CMK (cell line): ENCODE measurements around the gene CAMK1.
A peak's percentile ranks its signal among the peaks of the same experiment; 100 is the strongest.

Experiments used
- DNase-seq: peaks from one replicate; pipeline ENCODE4 v3.0.0-alpha.2; 2010; ENCODE audit warnings: low read depth

Gene CAMK1

DNA sequence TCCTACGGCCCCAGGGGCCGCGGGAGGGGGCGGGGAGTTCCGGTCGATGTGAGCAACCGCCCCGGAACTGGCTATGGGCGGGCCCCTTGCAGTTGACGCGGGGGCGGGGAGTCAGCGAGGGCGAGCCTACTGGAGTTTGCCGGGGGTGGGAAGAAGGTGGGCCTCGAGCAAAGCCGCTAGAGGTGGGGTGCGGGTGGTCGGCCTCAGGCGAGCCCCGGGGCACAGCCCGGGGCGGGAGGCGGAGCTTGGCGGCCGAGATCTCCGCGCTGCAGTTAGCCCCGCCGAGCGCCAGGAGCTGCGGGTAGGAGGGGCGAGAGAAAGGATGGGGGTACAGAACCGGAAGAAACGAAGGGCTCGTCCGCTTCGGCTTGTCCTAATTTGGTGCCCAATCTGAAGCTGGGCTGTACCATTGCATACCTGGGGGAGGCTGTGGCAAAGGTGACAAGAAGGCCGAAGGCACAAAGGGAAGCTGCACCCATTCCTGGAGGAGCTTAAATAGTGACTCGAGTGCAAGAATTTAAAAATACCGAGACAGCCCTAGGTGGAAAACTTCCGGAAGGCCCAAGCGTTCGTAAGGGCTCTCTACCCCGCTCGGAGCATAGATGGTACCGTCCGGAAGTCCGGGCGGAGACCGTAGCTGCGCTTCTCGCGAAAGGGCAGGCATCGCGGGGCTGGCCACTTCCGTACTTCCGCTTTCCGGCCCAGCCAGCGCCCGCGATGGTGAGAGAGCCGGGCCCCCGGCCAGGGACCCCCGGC lies 22.8 kb upstream of the CAMK1 start, which contains the start of the genes ARPC4 and TADA3:
Gene ARPC4 (plus strand): TSS at position 678 of the 756 bp plus-strand sequence. CDS start 40 bp downstream, at position 718.
Gene TADA3 (minus strand): TSS at position 69 of the 756 bp plus-strand sequence. CDS start 1,007 bp downstream, outside the sequence.
- peak; percentile 93 for DNase-seq

DNA sequence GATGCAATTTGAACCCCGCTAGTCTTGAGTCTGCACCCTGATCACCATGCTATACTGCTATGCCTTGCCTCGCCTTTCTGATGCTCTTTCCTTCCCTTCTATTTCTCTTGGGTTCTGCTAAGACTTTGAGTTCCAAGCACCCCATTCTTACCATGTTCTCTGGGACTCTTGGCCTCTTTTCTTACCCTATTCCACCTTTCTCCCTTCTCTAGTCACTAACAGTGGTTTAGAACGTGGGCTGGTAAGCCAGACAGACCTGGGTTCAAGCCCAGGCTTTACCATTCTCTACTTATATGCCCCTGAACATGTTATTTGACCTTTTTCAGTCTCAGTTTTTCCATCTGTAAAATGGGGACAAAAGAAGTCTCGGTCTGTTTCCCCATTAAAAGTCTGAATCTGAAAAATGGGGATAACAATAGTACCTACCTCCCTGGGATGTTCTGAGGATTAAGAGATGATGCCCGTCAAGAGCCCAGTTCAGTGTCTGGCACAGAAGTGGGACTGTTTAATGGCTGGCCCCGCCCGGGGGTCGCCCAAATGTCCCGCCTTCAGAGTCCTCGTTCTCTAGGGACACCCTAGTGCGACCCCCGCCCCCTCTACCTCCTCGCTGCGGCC lies 22.1 kb upstream of the CAMK1 start:
- DNase-seq: no peak

DNA sequence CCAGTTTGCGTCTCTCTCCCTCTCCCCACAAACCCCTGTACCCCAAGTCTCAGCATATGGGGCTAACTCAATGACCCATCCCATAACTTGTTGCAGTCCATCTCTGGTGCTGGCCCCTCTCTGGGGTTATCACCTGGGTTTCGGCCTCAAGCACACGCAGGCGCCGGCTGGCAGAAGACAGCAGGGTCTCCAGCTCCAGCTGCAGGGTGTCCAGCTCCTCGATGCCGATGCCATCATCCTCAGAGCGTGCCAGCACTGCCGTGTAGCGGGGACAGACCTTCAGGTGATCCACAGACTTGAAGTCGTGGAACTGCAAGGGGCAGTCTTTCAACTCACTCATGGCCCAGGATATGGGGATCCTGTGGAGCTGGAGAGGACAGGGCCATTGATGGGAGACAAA lies 21.4 kb upstream of the CAMK1 start:
- no peak for DNase-seq

DNA sequence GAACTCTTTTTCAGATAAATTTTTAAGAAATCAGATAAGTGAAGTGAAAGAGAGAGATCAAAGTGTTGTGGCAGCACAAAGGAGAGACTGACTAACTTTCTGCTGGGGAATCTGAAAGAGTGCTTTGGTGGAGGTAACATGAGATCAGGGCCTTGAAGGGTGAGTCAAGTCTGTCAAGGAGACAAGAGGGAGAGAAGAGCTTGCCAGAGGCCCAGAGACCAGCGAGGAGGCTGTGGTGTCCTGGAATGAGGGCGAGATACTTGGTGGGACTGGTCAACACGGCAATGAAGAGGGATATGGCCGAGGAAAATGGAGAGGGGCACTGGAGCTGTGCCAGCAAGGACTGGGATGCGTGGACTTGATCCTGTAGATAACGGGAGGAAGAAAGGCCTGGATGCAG lies 18.0 kb upstream of the CAMK1 start:
- no peak for DNase-seq

DNA sequence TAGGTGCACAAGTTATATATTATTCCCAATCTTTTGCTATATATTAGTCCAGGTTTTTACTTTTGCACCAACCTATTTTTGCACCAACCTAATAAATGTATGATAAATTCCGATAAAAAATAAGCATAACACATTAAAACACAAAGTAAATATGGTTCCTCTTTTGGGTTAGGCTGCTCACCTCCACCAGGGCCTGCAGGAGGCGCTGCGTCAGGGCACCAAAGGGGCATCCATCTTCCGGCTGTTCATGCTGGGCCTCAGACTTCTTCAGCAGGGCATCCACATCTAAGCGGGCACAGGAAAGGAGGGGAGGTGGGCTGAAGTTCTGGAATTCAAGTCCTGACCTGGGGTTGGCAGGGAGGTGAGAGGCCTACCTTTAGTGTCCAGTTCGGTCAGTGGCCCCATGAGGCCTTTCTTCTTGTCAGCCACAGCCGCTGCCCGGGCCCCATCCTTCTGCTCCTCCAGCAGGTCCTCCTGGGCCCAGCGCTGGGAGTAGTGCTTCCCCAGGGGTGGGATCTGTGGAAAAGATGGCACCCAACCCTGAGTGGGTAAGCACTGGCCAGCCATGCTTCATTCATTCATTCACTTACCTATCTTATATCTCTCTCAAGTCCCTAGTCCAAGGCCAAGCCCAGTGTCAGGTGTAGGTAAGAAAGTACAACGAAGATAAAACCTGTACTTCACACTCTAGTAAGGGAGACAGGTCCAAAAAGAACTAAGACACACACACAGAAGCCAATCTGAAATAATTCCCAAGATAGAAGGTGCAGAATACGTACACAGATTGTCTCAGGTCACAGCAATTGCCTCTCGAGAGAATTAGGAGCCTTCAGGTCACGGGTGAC lies 17.3 kb upstream of the CAMK1 start:
- DNase-seq: no peak

DNA sequence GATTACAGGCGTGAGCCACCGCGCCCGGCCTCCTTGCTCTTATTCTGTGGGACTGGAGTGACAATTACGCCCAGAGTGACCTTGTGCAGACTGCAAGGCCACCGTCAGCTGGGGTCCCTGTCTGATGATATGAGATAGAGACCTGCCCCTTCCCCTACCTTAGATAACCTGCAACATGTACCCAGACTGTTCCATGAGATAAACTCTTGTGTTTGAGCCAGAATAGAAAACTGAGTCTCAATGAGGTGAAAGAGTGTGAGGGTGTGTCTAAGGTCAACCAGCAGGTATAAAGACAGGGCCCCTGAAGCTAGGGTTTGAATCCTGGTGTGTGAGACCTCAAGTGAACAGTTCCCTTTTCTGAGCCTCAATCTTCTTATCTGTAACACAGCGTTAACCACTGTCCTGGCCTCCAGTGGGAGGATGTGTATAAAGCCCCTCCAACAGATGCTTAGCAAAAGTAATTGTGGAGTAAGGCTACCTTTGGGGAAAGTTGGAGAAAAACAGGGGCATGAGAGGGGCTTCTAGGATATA lies 16.5 kb upstream of the CAMK1 start:
- no peak for DNase-seq

DNA sequence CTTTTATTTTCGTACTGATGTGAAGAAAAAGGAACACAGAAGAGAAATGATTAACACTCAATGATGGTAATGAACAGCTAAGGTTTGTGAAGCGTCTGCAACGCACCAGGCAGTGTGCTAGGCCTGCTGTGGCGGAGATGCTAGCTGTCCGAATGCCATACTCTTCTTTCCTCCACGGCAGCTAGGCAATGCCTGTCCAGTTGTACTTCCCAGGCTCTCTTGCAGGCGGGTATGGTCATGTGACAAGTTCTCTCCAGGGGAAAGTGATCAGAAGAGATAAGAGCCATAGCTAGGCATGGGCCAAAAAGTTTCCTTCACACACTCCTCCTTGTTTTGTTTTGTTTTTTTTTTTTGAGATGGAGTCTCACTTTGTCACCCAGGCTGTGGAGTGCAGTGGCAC lies 15.9 kb upstream of the CAMK1 start:
- DNase-seq: no peak

DNA sequence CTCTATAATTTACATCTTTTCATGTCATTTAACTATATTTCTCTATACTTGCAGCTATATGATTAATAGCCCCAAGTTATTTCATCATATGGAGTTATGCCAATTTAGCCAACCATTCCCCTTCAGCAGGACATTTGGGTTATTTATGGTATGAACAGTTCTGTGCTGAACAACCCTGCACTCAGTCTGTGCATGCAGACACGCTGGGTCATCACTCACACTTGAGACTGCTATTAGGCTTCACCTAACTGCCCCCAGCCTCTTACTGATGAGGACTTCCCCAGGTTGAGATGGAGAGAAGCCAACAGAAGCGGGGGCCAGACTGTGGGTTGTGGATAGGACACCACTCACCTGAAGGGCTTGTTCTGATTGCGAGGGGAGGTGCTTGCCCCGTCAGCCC lies 15.2 kb upstream of the CAMK1 start:
- no peak for DNase-seq

DNA sequence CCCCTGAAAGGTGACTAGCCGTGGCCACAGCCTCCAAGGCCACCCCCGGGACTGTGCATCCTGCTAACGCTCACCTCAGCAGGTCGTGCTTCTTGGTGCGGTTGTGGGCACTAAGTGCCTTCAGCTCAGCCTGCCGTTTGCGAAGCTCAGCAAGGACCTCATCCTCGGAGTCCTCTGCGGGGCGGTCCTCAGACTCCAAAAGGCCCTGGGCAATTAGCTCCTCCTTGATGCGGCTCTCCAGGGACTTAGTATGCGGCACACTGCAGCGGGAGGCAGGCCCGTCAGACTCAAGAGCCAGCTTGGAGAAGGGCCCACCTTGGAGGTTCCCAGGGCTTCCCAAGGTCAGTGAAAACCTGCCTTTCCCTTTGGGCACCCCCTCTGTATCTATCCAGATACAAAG lies 14.2 kb upstream of the CAMK1 start:
- no peak for DNase-seq

DNA sequence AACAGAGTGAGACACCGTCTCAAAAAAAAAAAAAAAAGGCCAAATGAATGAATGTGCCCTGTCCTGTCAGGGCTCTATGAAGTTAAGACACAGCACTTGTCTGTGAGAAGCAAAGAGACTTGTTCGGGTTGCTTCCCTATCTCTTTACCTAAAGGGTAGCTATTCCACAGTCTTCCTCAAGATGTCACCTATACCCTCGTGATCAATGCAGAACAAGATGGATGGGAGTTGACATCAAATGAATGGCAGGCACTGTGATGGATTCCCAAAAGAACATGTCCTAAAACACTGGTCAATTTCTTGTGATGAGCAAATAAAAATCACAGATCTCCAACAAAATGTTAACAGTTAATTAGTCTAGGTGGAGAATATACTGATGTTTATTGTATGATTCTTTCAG lies 13.0 kb upstream of the CAMK1 start:
- no peak for DNase-seq

DNA sequence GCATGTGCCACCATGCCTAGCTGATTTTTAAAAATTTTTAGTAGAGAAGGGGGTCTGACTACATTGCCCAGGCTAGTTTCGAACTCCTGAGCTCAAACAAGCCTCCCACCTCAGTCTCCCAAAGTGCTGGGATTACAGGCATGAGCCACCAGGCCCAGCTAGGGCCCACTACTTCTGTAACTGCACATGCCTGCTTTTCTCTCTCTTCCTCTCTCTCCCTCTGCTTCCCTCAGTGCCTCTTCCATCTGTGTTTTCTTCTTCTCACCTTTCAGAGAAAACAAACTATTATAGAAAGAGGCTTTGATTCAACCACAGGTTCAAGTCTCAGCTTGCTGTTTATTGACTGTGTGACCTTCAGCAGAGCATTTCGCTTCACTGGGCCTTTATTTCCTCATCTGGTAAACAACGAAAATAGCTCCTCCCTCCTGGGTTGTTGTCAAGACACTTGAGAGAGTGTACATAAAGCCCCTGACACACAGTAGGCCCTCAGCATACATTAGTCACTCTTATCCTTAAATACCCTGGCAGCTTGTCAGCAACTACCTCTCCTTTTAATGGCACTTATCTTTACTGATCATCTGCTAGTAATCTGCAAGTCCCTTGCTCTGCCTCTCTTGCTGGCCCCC lies 12.3 kb upstream of the CAMK1 start:
- no peak for DNase-seq

DNA sequence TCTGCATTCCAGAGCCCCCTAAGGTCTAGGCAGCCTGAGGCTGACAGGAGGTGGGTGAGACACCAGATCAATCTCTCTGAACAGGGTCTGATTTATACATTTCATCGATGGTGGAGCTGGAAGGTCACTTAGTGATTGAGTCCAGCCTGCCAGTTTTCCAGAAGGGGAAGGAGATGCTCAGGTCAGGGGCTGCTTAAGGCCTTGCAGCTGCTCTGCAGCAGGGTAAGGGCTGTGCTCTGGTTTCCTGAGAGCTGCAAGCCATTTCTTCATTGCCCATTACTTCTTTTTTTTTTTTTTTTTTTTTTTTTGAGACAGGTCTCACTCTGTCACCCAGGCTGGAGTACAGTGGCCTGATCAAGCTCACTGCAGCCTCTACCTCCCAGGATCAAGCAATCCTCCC lies 11.8 kb upstream of the CAMK1 start:
- DNase-seq: no peak

DNA sequence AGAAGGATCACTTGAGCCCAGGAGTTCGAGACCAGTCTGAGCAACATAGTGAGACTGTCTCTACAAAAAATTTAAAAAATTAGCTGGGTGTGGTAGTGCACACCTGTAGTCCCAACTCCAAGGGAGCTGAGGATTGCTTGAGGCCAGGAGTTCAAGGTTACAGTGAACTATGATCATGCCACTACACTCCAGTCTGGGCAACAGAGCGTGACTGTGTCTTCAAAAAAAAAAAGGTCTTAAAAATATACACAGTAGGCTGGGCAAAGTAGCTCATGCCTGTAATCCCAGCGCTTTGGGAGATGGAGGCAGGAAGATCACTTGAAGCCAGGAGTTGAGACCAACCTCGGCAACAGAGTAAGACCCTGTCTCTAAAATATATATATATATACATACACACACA lies 11.2 kb upstream of the CAMK1 start:
- DNase-seq: no peak

DNA sequence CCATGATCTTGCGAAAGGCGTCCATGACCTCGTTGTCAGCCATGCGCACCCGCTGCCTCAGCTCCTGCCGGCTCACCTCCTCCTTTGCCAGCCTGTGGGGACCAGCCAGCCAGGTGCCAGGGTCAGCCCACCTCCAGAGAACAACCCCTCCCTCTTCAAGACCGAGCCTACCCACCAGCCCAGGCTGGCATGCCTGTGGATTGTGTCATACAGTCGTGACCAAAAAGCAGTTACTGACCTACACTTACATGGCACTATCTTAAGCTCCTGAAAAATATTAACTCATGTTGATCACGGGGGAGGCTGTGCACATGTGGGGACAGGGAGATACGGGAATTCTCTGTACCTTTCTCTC lies 10.7 kb upstream of the CAMK1 start:
- no peak for DNase-seq

DNA sequence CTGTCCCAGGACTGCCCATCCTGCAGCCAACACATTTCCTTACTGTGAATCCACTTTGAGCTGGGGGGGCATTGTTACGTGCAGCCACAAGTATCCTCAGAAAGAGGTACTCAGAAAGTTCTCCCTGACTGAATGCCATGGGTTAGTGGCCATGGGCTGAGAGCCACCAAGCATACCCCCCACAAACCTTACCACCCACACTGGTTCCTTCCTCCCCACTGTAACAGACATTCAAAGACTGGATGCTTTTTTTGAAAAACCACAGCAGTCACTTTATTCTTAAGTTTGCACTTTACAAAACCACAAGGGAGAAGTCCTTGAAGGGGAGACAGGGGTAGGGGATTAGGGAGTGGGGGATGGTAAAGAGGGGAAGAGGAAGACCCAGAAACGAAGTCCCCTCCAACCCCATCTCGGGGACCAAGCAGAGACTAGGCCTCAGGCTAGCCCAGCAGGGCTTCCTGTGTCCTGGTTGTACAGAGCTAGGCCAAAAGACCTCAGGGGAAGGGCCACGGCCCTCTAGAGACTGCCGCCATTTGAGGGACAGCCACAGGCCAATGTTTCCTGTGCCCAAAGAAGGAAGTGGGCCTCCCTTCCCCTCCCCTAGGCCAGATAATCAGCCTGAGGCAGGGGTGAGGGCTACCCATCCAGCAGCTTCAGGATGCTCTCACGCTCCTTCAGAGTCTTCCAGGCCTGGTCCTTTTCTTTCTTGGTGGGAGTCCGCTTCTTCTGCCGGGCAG lies 10.1 kb upstream of the CAMK1 start:
- DNase-seq: peak; percentile 81

DNA sequence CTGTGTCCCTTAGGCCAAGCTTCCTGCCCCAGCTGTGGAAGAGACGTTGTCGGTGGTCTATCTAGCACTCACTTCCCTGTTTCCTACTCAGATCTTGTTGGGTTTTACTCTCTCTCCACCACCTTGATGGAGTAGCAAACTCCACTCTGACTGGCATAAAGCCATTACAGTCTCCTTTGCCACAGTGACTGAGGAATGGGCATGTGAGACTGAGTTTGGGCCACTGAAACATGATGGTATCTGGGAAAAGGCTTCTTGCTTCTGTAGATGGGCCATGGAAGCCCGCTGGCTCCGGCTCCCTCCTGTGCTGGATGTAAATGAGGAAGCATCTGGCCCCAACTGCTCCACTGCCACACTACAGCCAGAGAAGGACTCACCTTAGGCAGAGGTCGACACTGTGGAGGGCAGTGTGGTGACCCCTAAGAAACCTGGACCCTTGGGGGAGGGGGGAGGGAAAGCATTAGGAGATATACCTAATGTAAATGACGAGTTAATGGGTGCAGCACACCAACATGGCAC lies 9.4 kb upstream of the CAMK1 start:
- DNase-seq: no peak

DNA sequence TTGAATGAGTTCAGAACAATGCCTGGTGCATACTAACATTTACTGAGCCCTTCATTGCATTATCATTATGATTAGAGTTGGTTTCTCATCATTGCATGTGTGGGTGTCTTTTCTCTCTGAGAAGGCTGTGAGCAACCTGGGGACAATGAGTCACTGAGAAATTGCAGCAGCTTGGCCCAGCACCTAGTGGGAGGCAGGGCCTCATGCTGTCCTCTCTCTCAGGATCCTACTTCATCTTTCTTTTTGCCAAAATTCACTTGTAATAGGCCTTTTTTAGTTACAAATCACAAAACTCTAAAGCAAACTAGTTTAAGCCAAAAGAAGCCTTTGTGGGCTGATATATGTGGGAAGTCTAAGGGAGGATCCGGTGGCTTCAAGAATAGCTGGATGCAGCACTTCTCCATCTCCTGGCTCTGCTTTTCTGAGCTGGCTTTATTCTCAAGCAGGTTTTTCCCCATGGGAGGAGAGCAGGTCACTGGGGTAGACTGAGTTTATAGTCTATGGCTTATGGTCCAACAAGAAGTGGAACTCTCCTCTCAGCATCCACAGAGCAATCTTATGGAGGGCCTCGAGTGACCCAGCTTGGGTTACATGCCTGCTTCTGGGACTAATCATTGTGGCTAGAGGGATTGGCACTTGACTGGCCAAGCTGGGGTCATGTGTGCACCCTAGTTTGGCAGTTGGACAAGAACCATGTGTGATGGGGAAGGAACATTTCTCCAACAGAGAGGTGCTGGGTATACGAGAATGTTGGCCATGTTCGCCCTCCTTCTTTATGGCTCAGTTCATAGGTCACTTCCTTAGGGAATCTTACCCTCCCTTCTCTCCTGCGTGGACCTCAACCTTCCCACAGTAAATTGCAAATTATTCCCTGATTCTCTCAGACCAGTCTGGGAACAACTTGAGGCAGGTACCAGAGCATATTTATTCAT lies 8.7 kb upstream of the CAMK1 start:
- no peak for DNase-seq

DNA sequence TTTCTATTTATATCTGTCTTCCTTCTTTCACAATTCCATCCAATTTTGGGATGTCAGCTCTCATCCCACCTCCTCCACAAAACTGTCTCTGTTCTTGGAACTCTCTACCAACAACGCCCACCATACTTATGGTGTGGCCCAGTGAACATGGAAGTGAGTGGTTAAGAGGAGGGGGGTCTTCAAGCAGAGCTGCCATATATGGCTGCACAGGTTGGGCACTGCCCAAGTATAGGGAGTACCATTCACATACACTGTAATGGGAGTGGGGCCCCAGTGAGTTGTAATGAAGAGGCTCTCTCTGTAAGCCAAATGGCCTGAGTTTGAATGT lies 7.9 kb upstream of the CAMK1 start:
- no peak for DNase-seq

DNA sequence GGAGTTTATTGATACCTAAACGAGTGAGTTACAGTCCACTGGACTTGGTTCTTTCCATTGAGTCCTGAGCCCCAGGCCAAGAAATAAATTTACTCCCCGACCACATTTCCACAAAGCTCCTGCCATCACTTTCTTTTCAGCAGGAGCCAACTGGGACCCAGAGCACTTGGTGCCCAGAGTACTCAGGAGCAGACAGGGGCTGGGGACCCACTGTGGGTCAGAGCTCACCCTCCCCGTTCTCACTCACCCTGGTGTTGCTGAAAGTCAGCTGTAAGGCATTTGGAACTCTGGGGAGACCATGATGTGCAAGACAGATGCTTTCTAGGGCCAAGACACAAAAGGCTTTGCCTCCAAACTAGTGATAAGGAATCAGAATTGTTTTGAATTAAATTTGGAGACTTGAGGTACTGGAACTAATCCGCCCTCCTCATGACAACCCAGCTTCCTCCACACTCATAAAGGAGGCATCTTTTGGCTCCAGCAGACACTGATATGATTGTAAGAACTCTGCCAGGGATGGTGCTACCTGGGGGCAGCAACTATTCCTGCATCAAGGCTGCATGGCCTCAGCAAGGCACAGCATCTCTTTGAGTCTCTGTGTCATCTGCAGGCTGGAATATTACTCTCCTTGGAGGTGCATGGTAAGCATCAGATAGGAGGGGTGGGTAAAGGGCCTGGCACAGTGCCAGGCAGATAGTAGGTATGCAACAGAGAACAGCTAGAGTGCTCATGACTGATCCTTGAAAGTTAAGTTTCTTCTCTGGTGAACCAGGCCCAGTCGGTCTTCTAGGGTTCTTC lies 7.3 kb upstream of the CAMK1 start:
- no peak for DNase-seq
